ENCODE results near the gene TMED7.

DNA sequence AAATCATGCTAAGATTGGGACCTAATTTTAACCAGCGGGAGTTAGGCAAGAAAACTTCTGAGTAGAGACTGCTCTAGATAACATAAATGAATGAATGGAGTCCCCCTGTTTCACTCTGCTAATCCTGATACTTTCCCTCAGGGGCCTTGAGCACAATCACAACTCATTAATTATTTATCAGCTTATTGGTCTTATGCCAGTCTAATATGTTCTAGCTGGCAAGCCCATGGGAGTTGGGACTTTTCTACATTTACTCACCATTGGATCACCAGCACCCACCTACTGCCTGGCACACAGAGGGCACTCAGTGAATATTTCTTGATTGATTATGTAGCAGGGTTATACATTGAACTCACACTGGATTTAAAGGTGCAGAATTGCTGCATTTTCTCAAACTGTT is 13.5 kb upstream of the TMED7 start:
- TF ChIP-seq, protein P1, sequence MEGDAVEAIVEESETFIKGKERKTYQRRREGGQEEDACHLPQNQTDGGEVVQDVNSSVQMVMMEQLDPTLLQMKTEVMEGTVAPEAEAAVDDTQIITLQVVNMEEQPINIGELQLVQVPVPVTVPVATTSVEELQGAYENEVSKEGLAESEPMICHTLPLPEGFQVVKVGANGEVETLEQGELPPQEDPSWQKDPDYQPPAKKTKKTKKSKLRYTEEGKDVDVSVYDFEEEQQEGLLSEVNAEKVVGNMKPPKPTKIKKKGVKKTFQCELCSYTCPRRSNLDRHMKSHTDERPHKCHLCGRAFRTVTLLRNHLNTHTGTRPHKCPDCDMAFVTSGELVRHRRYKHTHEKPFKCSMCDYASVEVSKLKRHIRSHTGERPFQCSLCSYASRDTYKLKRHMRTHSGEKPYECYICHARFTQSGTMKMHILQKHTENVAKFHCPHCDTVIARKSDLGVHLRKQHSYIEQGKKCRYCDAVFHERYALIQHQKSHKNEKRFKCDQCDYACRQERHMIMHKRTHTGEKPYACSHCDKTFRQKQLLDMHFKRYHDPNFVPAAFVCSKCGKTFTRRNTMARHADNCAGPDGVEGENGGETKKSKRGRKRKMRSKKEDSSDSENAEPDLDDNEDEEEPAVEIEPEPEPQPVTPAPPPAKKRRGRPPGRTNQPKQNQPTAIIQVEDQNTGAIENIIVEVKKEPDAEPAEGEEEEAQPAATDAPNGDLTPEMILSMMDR (IDR thresholded peaks at IDR 0.05) = no peak
- TF ChIP-seq POLR2A (IDR thresholded peaks at IDR 0.05) = no peak

Measured in lower leg skin (tissue), 3 donors.